Coronary artery (tissue), 2 donors: Measurements from ENCODE around the gene LRRC70.

Source experiments
- DNase-seq: peaks from one replicate; pipeline ENCODE4 v3.0.0-alpha.2; 2017; ENCODE audit warnings: low spot score
- H3K27ac ChIP-seq, 2 donors: fragments of 200-600 bp; sonication (generic); one replicate each; pipeline ENCODE4 v1.5.1; 2016 to 2019
- H3K4me3 ChIP-seq: fragments of 200-600 bp; sonication (generic); 2 replicates; pipeline ENCODE4 v1.5.1; 2016; ENCODE audit warnings: mild to moderate bottlenecking, moderate library complexity
- TF ChIP-seq, protein P1 (sequence below): fragments of 200-600 bp; sonication (generic); IDR thresholded peaks from one replicate; pipeline ENCODE4 v1.5.1; 2019; ENCODE audit warnings: antibody characterized with exemption

Gene LRRC70

DNA sequence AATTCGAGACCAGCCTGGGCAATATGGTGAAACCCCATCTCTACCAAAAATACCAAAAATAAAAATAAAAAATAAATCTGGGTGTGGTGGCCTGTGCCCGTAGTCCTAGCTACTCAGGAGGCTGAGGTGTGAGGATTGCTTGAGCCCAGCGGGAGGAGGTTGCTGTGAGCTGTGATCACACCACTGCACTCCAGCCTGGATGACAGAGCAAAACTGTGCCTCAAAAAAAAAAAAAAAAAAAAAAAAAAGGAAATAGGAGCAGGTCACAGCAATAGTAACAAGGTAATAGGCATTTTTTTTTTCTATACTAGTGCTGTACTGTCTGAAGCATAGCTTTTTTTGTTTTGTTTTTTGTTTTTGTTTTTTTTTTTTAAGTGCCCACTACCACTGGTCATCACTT lies 5.8 kb downstream of the LRRC70 start:
- no peak for DNase-seq

DNA sequence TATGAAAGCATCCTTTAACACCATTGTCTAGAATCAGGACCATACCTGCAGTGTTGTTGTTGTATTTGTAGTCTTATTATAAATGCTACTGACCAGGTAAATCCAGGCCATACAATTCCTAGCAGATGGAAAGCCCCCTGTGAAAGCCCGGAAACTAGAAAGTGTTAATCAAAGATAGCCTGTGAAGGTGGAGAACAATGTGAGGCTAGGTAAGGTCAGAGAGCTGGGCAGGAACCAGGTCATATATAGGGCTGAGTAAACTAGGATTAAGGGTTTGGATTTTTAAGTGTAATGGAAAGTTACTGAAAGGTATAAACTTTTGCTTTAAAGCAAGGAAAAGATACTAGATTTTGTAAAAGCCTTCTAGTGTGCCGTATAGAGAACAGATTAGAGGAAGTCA lies 6.7 kb downstream of the LRRC70 start:
- no peak overlapping the region for H3K4me3 ChIP-seq
- DNase-seq = no peak
- TF ChIP-seq, protein P1, sequence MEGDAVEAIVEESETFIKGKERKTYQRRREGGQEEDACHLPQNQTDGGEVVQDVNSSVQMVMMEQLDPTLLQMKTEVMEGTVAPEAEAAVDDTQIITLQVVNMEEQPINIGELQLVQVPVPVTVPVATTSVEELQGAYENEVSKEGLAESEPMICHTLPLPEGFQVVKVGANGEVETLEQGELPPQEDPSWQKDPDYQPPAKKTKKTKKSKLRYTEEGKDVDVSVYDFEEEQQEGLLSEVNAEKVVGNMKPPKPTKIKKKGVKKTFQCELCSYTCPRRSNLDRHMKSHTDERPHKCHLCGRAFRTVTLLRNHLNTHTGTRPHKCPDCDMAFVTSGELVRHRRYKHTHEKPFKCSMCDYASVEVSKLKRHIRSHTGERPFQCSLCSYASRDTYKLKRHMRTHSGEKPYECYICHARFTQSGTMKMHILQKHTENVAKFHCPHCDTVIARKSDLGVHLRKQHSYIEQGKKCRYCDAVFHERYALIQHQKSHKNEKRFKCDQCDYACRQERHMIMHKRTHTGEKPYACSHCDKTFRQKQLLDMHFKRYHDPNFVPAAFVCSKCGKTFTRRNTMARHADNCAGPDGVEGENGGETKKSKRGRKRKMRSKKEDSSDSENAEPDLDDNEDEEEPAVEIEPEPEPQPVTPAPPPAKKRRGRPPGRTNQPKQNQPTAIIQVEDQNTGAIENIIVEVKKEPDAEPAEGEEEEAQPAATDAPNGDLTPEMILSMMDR = no peak
- H3K27ac ChIP-seq = no peak overlapping the region

More for the DNA sequence above, 5.8 kb downstream of the LRRC70 start:
- Histone ChIP-seq H3K27ac (no peak overlapping the region), H3K4me3 (no peak overlapping the region)
- TF ChIP-seq, protein P1 = no peak

DNA sequence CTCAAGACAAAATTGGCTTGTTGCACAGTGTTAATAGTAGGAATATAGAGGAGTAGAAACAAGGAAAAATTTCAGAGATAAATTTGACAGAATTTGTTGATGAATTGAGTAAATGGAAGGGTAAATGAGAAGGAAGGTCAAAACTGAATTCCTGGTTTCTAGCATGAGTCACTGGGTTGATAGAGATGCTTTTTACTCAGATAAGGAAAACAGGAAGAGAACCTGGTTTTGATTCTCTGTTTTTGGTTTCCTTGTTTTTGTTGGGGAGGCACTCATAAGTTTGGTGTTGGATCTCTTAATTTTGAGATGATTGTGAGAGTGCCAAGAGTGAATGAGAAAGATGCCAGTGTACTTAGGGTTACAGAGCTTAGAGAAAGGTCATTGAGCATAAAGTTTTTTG lies 7.1 kb downstream of the LRRC70 start:
- no peak overlapping the region for H3K4me3 ChIP-seq
- TF ChIP-seq, protein P1 = no peak
- DNase-seq = no peak
- H3K27ac ChIP-seq = no peak overlapping the region

DNA sequence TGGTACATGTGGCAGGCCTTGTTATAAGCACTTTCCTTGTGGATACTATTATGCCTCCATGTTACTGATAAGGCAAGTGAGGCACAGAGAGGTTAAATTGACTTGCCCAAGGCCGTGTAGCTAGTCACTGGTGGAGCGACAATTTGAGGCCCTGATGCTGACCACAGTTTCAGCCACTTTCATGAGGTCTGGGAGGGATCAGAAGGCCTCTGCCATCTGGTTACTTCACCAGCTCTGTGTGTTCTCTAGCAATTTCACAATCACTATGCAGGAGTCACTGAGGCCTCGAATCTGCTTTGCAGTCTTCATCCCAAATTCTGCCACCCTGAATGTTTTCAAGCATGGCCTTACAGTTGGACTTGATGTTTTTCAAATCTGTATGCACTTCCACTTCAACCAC lies 9.1 kb downstream of the LRRC70 start:
- DNase-seq = no peak
- TF ChIP-seq, protein P1 = no peak
- Histone ChIP-seq H3K27ac (no peak overlapping the region), H3K4me3 (no peak overlapping the region)

DNA sequence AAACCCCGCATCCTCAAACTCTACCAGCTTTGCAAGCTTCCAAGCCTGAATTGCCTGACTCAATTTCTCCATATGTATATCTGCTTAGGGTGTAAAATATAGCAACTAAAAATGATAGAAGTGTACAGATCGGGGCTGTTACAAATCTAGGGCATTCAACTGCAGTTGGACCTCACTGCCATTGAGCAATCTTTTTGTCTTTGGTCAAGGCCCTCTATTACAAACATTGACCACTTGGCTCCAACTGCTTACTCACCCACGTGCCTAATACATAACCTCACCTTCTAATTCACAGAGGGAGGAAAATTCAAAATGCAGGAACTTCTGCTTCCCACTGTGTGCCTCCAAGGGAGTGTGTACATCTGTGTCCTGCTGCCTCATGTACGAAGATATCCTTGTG lies 10.0 kb downstream of the LRRC70 start:
- Histone ChIP-seq H3K27ac (no peak overlapping the region), H3K4me3 (no peak overlapping the region)
- DNase-seq = no peak
- TF ChIP-seq, protein P1 = no peak

DNA sequence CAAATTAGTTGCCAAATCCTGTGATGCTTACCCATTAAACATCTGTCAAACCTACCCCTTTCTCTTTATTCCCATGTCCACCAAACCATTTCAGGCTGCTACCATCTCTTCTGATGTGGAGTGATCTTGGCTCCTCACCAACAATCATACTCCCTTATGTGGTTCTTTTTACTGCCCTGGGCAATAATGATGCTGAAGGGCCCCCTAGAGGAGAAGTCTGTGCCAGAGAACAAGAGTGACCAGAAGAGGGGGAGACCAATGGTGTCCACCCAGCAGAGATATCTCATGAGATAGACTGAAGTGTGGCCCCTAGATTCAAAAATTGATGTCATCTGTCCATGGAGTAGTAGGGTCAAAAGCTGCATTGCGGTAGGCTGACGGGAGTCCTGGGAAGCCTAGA lies 10.9 kb downstream of the LRRC70 start:
- TF ChIP-seq, protein P1 = no peak
- Histone ChIP-seq H3K4me3 (no peak overlapping the region), H3K27ac (no peak overlapping the region)
- no peak for DNase-seq

DNA sequence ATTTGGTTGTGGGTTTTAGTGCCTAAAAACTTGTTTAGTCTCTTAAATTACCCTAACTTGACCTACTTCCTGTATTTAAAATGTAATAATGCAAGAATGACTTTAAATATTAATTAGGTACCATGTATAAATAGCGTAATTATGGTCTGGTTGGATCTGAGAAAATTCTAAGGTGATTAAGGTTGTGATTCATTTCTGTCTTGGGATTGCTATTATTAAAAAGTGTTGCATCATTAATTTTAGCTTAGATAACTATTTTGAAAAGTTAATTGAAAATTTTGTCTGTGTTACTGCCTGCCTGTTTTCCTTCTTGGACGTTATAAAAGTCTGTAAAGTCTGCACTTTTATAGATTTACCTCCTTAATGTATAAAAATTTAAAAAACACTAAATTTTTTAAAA lies 11.8 kb downstream of the LRRC70 start:
- DNase-seq = no peak
- Histone ChIP-seq H3K4me3 (no peak overlapping the region), H3K27ac (no peak overlapping the region)
- TF ChIP-seq, protein P1 = no peak
